Activated B cell treated with CpG ODN at 0.5 μM for 24 hours (primary cell): Measurements from ENCODE around the gene ACTL6B. TPM values are rescaled to one million over a fixed set of nuclear protein-coding genes. Genes with fewer than 3 reads are reported as not detected.

Experiments used
- ATAC-seq: fragments of 200-7000 bp; cut with Tn5 transposase; one replicate; pipeline ENCODE4 v1.10.0; 2021; ENCODE audit warnings: low read depth, mild to moderate bottlenecking, moderate library complexity
- CTCF ChIA-PET: fragments of 350-600 bp; sonication (Branson Sonifier 250); formaldehyde crosslinking; loops from one replicate; lab custom pipeline; 2021; ENCODE audit warnings: antibody characterized with exemption; lab: Charles Lee
- POLR2A ChIA-PET: fragments of 350-600 bp; sonication (Branson Sonifier 250); formaldehyde crosslinking; loops from one replicate; lab custom pipeline; 2021; ENCODE audit warnings: antibody characterized with exemption; lab: Charles Lee
- DNase-seq: peaks from one replicate; pipeline ENCODE4 v3.0.0; 2022
- H3K27ac Mint-ChIP-seq: one replicate; pipeline ENCODE4 v1.8.0; 2020; ENCODE audit warnings: mixed read lengths
- H3K27me3 Mint-ChIP-seq: one replicate; pipeline ENCODE4 v1.8.0; 2021; ENCODE audit warnings: mixed read lengths
- H3K36me3 Mint-ChIP-seq: one replicate; pipeline ENCODE4 v1.8.0; 2021; ENCODE audit warnings: low read depth, mixed read lengths
- H3K4me1 Mint-ChIP-seq: one replicate; pipeline ENCODE4 v1.8.0; 2021; ENCODE audit warnings: mixed read lengths
- H3K4me3 Mint-ChIP-seq: one replicate; pipeline ENCODE4 v1.8.0; 2020; ENCODE audit warnings: mild to moderate bottlenecking, mixed read lengths
- H3K9me3 Mint-ChIP-seq: one replicate; pipeline ENCODE4 v1.8.0; 2020; ENCODE audit warnings: mixed read lengths
- CTCF ChIP-seq: fragments of 200-600 bp; IDR thresholded peaks from one replicate; pipeline ENCODE4 v1.8.0; 2022; ENCODE audit warnings: antibody characterized with exemption, mild to moderate bottlenecking
- intact Hi-C: fragments of 100-400 bp; cut with micrococcal nuclease; formaldehyde crosslinking; loops from one replicate; pipeline ENCODE4 v1.15.1; 2024
- total RNA-seq: library from RNA; stranded (reverse); gene quantifications from 2 replicates; pipeline ENCODE4 v1.2.3, GENCODE V29; 2022

The ACTL6B gene
- total RNA-seq, 1 donor from 2014 or later = not detected

DNA sequence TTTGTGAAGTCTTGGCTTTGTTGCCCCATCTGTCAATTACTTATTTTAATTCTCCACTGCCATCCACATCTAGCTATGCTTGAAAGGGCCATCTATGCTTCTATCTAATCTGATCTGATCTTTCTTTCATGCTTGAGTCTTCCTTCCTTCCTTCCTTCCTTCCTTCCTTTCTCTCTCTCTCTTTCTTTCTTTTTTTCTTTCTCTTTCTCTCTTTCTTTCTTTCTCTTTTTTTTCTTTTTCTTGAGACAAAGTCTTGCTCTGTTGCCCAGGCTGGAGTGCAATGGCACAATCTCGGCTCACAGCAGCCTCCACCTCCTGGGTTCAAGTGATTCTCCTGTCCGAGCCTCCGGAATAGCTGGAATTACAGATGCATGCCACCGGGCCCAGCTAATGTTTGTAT lies 26.2 kb downstream of the ACTL6B start:
- peaks cover 1% of the 10 kb centered on the region for H3K36me3 Mint-ChIP-seq
- H3K9me3 Mint-ChIP-seq = no peaks in the 10 kb centered on the region
- DNase-seq (no peak), ATAC-seq (no peak)
- intact Hi-C loops = no loop called here
- CTCF ChIA-PET = interaction anchor here (1.1 kb wide), 1 partner anchor 70 kb away, joined by 3 read pairs; no protein-coding TSS in a partner anchor
- peaks cover 14% of the 10 kb centered on the region for H3K4me1 Mint-ChIP-seq
- TF ChIP-seq CTCF = no peak
- no peaks in the 10 kb centered on the region for H3K27me3 Mint-ChIP-seq
- POLR2A ChIA-PET = interaction anchor here (1.2 kb wide), 1 partner anchor 43 kb away, joined by 6 read pairs; no protein-coding TSS in a partner anchor
- no peak overlapping the region for H3K27ac Mint-ChIP-seq
- H3K4me3 Mint-ChIP-seq = no peak overlapping the region

DNA sequence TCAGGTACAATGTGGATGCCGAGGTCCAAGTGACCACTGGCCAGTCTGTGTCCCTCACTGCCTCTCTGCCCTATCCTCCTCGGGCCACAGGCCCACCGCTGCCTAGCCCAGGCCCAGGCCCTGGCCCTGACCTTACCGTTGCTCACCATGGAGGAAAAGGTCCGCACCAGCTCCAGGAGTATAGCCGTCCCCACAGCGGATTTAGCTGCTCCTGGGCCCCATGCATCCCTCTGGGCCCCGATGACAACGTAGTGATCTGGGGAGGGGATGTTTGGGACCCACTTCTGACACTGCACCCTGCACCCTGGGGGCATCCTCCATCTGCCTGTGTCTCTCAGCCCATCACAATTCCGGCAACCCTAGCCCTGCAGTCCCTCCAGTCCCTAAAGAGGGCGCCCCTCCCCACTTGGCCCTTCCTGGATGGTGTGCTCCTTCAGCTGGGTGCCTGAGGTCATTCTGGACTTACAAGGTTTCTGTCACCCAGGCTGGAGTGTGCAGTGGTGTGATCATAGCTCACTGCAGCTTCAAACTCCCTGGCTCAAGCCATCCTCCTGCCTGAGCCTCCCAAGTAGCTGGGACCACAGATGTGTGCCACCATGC lies 27.0 kb downstream of the ACTL6B start:
- Mint-ChIP-seq H3K4me1 (peaks cover 14% of the 10 kb centered on the region), H3K27me3 (no peaks in the 10 kb centered on the region), H3K36me3 (peaks cover 1% of the 10 kb centered on the region), H3K9me3 (no peaks in the 10 kb centered on the region), H3K27ac (no peak overlapping the region), H3K4me3 (no peak overlapping the region)
- no peak for TF ChIP-seq CTCF
- ATAC-seq (no peak), DNase-seq (no peak)
- ChIA-PET POLR2A (interaction anchor here (1.2 to 1.4 kb wide), 2 partner anchors 44 to 46 kb away, joined by 3 to 6 read pairs; no protein-coding TSS in a partner anchor), CTCF (interaction anchor here (0.9 to 1.5 kb wide), 2 partner anchors 17 to 65 kb away, joined by 4 read pairs; partner anchors contain the start of gene MOSPD3)
- intact Hi-C loops = no loop called here

GRCh38 chr7:100627238-100627549 lies 29.1 kb downstream of the ACTL6B start:
- H3K4me1 Mint-ChIP-seq = peaks cover 10% of the 10 kb centered on the region
- H3K27ac Mint-ChIP-seq = no peak overlapping the region
- CTCF ChIA-PET = no interaction called here

GRCh38 chr7:100626530-100627237 lies 29.6 kb downstream of the ACTL6B start:
- peak overlapping the region; percentile 67 for H3K4me3 Mint-ChIP-seq
- H3K36me3 Mint-ChIP-seq = no peaks in the 10 kb centered on the region
- peaks cover 10% of the 10 kb centered on the region for H3K4me1 Mint-ChIP-seq
- H3K27me3 Mint-ChIP-seq = no peaks in the 10 kb centered on the region
- ATAC-seq = peak; percentile 100
- ChIA-PET POLR2A (interaction anchor here (1.2 to 2.0 kb wide), 6 partner anchors 14 to 79 kb away, joined by 3 to 23 read pairs (median 5); partner anchors contain the start of genes FBXO24, GNB2, LRCH4 and MOSPD3), CTCF (no interaction called here)
- H3K27ac Mint-ChIP-seq = no peak overlapping the region
- TF ChIP-seq CTCF = no peak
- H3K9me3 Mint-ChIP-seq = no peaks in the 10 kb centered on the region
- peak; percentile 58 for DNase-seq
- intact Hi-C loops = loop anchor here (1.0 to 2.0 kb wide), 5 partner anchors 13 to 62 kb away; partner anchors contain the start of gene GNB2

More at GRCh38 chr7:100627238-100627549, 29.1 kb downstream of the ACTL6B start:
- Mint-ChIP-seq H3K4me3 (no peak overlapping the region), H3K9me3 (no peaks in the 10 kb centered on the region), H3K27me3 (no peaks in the 10 kb centered on the region), H3K36me3 (no peaks in the 10 kb centered on the region)
- POLR2A ChIA-PET = interaction anchor here (1.3 to 2.0 kb wide), 5 partner anchors 15 to 50 kb away, joined by 3 to 23 read pairs (median 5); partner anchors contain the start of genes FBXO24, GNB2, LRCH4 and MOSPD3
- intact Hi-C loops = loop anchor here (2.0 kb wide), 2 partner anchors 22 to 62 kb away; no protein-coding TSS in a partner anchor
- no peak for TF ChIP-seq CTCF
- ATAC-seq (no peak), DNase-seq (no peak)

DNA sequence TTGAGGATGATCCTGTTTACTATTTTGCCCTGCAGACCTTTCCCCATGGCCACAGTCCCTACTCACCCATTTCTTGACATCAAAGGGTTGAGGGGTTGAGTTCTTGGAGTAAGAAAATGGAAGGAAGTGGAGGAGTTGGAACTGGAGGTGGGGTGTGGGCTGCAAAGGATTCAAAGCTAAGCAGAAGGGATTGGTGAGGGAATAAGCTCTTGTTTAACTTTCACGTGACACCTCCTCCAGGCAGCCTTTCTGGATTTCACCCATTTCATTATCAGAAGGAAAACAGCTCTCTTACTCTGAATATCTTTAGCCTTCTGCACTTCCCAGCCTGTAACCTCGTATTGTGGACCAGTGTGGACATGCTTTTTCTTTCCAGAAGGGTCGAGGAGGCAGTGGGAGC lies 30.2 kb downstream of the ACTL6B start:
- intact Hi-C loops = loop anchor here (1.0 to 2.0 kb wide), 5 partner anchors 13 to 61 kb away; partner anchors contain the start of gene GNB2
- Mint-ChIP-seq H3K4me3 (peak overlapping the region; percentile 67), H3K27ac (no peak overlapping the region), H3K36me3 (no peaks in the 10 kb centered on the region), H3K27me3 (no peaks in the 10 kb centered on the region), H3K4me1 (peaks cover 10% of the 10 kb centered on the region), H3K9me3 (no peaks in the 10 kb centered on the region)
- ATAC-seq (no peak), DNase-seq (no peak)
- no peak for TF ChIP-seq CTCF
- POLR2A ChIA-PET = interaction anchor here (0.7 to 2.0 kb wide), 7 partner anchors 13 to 80 kb away, joined by 3 to 23 read pairs (median 5); partner anchors contain the start of genes FBXO24, GNB2, LRCH4 and MOSPD3
- CTCF ChIA-PET = no interaction called here
